NCI-H2107 treated with DMSO at 0.1 percent for 48 hours (cell line): ENCODE data around the gene CD200R1L.
"Not testable (repeated sequence)": the region's sequence is repeated elsewhere in the genome, so short reads cannot be mapped to it uniquely, and the experiment has no call there.

Experiments used
- DNase-seq: peaks from one replicate; lab custom pipeline; 2025; ENCODE audit not compliant: unreplicated experiment; lab: John Stamatoyannopoulos, UW

Gene CD200R1L

GRCh38 chr3:112846764-112847163 lies at the start of gene CD200R1L:
Gene CD200R1L, minus strand, starts transcription at chr3:112846864. Its CDS starts 17,497 bp downstream, at chr3:112829367.
- DNase-seq: no peak

- DNase-seq: no peak
These were observed 47.6 kb upstream of the CD200R1L start for GRCh38 chr3:112894258-112894657.

GRCh38 chr3:112889357-112889756 lies 42.7 kb upstream of the CD200R1L start:
- DNase-seq: no peak

- DNase-seq: no peak
These were observed 41.9 kb upstream of the CD200R1L start for GRCh38 chr3:112888381-112889085.

GRCh38 chr3:112884678-112885290 lies 38.1 kb upstream of the CD200R1L start:
- DNase-seq: no peak

GRCh38 chr3:112881891-112882290 lies 35.2 kb upstream of the CD200R1L start:
- no peak for DNase-seq

GRCh38 chr3:112875561-112875960 lies 28.9 kb upstream of the CD200R1L start:
- no peak for DNase-seq

- DNase-seq: no peak
These were observed 28.1 kb upstream of the CD200R1L start for GRCh38 chr3:112874725-112875124.

GRCh38 chr3:112873632-112874031 lies 27.0 kb upstream of the CD200R1L start:
- no peak for DNase-seq

GRCh38 chr3:112871735-112872134 lies 25.1 kb upstream of the CD200R1L start:
- DNase-seq: no peak

- no peak for DNase-seq
These were observed 19.1 kb upstream of the CD200R1L start for GRCh38 chr3:112865757-112866156.

GRCh38 chr3:112860898-112861297 lies 14.2 kb upstream of the CD200R1L start:
- DNase-seq: no peak

GRCh38 chr3:112858410-112859069 lies 11.9 kb upstream of the CD200R1L start:
- no peak for DNase-seq

- DNase-seq: no peak
These were observed 10.9 kb upstream of the CD200R1L start for GRCh38 chr3:112857526-112857925.

- DNase-seq: no peak
These were observed 9.9 kb upstream of the CD200R1L start for GRCh38 chr3:112856537-112856936.

- no peak for DNase-seq
These were observed 9.2 kb upstream of the CD200R1L start for GRCh38 chr3:112855883-112856282.

- not testable (repeated sequence) for DNase-seq
These were observed 8.4 kb upstream of the CD200R1L start for GRCh38 chr3:112855074-112855473.

- DNase-seq: no peak
These were observed 1.5 kb upstream of the CD200R1L start for GRCh38 chr3:112848196-112848595.

GRCh38 chr3:112847692-112848091 lies 1.0 kb upstream of the CD200R1L start:
- DNase-seq: no peak

- no peak for DNase-seq
These were observed 892 bp downstream of the CD200R1L start for GRCh38 chr3:112845772-112846171.

GRCh38 chr3:112829046-112829445 lies 17.6 kb downstream of the CD200R1L start:
- no peak for DNase-seq
